Measurements from ENCODE around the gene ANXA2.

The ANXA2 gene

DNA sequence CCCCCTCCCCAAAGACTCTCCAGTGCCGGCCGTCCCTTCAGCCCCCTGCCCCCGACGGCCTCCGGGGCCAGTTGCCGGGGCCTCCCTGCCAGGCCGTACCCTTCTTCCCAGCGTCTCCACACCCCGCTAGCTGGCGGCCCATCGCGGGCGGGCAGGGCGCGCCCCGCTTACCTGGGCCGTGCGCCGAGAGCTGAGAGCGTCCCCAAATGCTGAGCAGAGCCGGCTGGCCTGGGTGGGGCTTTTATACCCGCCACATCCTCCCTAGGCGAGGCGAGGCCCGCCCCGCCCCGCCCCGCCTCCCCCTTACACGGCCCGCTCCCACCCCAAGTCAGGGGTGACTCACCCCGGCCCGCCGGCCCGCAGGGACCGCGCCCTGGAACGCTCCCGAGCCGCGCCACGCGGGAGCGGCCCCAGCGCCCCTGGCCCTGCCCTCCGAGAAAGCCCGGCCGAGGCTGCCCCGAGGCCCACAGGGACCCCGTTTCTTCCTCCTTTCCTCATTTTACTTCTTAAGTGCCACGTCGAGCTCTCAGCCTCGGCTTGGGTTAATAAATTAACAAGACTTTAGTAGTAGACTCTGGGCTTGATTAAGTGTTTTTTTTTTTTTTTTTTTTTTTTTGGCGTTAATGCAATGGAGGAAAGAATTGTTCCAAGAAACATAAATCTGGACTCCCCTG lies at the start of gene ANXA2:
ANXA2 (minus strand) TSS at position 215 of the 674 bp plus-strand sequence. CDS start 11,911 bp downstream, outside the sequence.
- TF ChIP-seq ZNF274 (IDR thresholded peaks at IDR 0.05; ENCODE audit: low read depth, low read length): no peak
- H3K4me3 ChIP-seq (ENCODE audit: low read length): peak within 1 kb of the TSS; percentile 92

DNA sequence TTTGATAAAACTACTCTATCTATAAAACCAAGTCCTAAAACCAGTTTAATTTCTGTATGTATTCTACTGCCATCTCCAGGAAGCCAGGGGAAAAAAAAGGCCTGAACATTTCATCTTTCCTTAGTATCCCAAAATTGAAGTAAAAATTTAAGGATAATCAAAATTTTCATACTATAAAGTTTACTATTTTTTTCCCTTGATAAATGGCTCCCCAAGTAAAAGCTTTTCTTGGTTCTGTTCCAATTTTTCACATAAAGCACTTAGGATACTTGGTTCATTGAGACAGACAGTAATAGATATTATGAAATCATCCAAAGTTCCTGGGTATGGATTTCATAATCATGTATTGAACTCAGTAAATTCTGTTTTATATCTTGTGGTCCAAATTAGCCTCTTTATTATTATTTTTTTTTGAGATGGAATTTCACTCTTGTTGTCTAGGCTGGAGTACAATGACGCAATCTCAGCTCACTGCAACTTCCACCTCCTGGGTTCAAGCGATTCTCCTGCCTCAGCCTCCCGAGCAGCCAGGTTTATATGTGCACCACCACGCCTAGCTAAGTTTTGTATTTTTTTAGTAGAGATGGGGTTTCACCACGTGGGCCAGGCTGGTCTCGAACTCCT lies 46.6 kb upstream of the ANXA2 start:
- TF ChIP-seq ZNF274 (IDR thresholded peaks at IDR 0.05; ENCODE audit: low read depth, low read length): no peak
- no peak overlapping the region for H3K4me3 ChIP-seq (ENCODE audit: low read length)

DNA sequence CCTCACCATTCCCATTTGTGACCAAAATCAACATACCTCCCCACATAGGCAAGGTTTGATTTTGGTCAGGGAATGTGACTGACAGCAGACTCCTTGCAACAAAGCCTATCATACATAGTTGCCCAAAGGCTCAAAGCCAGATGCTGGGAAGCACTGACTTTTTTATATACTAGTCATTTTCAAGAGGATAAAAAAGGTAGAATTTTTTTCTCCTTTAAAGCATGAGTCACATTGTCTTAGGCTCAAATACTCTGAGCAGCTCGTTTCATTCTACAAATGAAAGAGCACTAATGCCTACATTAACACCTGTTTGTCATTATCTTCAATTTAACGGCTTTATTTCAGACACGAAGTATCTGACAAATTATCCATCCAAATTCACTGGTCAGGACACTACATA lies 45.0 kb upstream of the ANXA2 start:
- TF ChIP-seq ZNF274 (IDR thresholded peaks at IDR 0.05; ENCODE audit: low read depth, low read length): no peak
- no peak overlapping the region for H3K4me3 ChIP-seq (ENCODE audit: low read length)

DNA sequence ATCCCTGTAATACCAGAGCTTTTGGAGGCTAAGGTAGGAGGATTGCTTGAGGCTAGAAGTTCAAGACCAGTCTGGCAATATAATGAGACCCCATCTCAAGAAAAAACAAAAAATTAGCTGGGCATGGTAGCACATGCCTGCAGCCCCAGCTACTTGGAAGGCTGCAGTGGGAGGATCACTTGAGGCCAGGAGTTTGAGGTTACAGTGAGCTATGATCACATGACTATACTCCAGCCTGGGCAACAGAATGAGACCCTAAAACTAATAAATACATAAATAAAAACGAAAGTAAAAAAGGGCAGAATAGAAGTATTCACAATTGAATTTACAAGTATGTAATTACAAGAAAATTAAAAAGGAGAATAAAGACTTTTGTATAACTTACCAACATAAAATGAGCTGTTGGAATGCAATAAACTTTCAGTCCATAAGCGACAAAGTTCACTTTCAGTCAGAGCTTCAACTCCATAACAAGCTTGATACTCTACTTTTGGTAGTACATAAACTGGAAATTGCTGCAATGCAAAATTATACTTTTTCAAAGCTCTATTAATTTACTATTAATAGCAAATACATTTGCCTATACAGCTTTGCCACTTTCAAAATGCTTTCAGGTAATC lies 44.4 kb upstream of the ANXA2 start:
- no peak for TF ChIP-seq ZNF274 (IDR thresholded peaks at IDR 0.05; ENCODE audit: low read depth, low read length)
- H3K4me3 ChIP-seq (ENCODE audit: low read length): no peak overlapping the region

DNA sequence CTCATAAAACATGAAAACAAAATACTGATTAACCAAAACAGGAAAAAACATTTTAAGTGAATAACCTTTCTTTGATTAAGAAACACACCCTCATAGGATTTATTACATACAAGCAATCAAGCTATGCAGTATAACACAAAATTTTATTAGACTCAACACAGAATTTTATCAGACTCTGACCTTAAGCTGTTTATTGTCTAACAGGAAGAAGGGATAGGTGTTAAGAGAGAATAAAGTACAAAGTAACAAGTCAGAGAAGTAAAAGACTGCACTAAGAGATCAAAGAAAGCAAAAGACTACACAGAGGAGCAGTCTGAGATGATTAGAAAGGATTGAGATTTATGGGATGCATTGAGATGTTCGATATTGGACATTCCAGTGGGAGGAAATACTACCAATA lies 43.5 kb upstream of the ANXA2 start:
- no peak for TF ChIP-seq ZNF274 (IDR thresholded peaks at IDR 0.05; ENCODE audit: low read depth, low read length)
- no peak overlapping the region for H3K4me3 ChIP-seq (ENCODE audit: low read length)

DNA sequence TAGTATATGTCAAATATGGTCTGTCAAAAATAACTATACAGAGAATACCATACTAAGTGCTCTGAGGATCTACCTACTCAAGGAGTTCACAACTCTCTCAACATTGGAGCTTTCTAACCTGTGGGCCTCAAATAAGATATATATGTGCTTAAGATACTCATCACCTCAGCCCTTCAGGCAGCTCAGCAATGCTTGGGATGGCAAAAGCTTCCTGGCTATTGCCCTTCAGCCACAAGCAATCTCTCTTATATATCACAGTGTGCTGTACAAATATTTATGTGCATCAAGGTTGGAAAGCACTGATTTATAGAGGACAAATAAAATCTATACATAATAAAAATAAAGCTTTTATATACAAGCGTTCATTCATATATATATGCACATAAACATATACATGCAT lies 40.9 kb upstream of the ANXA2 start:
- H3K4me3 ChIP-seq (ENCODE audit: low read length): no peak overlapping the region
- TF ChIP-seq ZNF274 (IDR thresholded peaks at IDR 0.05; ENCODE audit: low read depth, low read length): no peak

DNA sequence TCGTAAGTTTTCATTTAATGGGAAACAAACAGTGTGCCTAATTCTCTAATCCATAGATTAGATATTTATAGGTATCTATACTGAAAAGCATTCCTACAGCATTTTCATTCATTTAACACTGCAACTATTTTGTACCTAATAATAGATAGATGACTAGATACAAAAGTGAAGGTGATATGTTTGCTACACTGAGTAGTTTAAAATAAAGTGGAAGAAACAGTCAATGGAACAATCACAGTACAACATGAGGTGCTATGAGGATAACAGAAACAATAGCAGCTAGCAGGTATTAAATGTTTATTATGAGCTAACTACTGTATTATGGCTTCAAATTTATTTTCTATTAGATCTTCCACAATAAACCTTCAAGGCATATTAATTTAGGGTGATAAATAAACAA lies 31.1 kb upstream of the ANXA2 start:
- no peak for TF ChIP-seq ZNF274 (IDR thresholded peaks at IDR 0.05; ENCODE audit: low read depth, low read length)

DNA sequence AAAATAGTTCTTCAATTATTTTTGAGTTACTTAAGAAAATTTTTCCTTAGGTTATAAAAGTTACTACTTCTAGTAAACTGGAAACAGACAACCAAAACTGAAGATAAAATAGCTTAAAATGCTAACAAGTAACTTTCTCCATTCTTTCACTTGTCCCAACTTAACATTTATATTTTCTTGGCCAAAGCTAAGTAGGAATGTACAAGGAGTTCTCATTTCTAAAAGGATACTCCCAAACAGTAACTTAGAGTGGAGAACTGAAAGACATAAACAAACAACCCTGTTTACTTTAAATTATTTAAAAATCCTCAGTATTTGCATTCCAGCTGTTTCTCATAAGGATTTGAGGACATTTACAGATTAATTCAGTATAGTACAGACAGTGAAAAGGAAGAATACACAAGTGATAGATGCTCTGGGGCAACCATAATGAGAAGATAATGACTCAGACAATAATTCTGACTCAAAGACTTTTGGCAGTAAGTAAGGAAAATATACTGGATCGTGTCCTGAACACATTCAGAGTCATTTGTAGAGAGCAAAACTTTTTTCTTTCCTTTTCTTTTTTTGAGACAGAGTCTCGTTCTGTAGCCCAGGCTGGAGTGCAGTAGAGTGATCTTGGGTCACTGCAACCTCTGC lies 29.2 kb upstream of the ANXA2 start:
- TF ChIP-seq ZNF274 (IDR thresholded peaks at IDR 0.05; ENCODE audit: low read depth, low read length): no peak
- H3K4me3 ChIP-seq (ENCODE audit: low read length): no peak overlapping the region

More for the DNA sequence above, 31.1 kb upstream of the ANXA2 start:
- H3K4me3 ChIP-seq (ENCODE audit: low read length): no peak overlapping the region

DNA sequence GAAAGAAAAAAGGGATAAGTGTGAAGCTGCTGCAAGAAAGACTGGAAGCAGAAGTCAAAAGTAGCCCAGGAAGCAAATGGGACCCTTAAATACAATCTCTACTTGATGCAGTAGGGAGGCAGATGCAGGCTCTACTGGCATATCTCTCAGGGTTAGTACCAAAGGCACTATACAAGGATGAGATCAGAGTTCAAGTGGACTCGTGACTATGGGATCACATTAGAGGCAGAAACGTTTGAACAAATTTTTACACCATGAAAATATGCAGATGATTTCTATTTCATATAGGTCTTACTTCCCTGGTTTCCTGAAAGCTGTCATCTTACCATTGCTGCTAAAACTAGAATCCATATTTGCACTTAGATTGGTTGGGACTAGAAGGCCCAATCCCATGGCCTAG lies 27.7 kb upstream of the ANXA2 start:
- no peak overlapping the region for H3K4me3 ChIP-seq (ENCODE audit: low read length)
- TF ChIP-seq ZNF274 (IDR thresholded peaks at IDR 0.05; ENCODE audit: low read depth, low read length): no peak

DNA sequence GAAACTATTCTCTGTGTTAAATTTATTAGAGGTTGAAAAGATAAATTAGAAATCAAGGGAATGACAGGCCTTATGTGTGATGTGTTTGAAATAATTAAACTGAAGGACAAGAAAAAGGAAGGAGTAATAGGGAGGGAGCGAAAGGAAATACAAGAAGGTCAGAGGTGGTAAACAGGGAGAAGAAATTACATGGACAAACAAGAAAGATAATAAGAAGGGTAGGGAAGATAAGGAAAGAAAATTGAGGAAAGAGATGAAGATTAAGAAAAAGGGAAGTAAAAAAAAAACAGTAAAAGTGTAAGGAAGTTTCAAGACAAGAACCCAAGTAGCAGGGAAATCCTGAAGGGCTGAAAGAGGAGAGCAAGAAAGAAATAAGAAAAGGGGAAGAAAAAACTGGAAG lies 26.2 kb upstream of the ANXA2 start:
- TF ChIP-seq ZNF274 (IDR thresholded peaks at IDR 0.05; ENCODE audit: low read depth, low read length): no peak
- H3K4me3 ChIP-seq (ENCODE audit: low read length): no peak overlapping the region

DNA sequence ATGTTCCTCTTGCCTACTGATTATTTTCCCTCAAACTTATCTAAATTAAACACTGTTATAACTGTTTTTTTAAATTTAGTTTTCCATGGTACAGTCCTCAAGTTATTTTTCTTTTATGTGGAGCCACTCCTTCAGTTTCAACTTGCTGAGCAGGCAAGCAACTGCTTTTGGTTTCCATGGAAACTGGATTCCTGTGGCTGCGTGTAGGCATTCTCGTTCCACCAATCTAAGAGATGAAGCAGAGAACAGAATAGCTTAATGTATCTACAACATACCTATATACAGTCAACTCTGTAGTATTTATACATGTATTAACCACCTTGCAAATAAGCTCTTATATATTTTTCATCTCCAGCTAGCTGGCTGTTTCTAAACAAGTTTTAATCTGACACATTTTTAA lies 25.8 kb upstream of the ANXA2 start:
- TF ChIP-seq ZNF274 (IDR thresholded peaks at IDR 0.05; ENCODE audit: low read depth, low read length): no peak
- no peak overlapping the region for H3K4me3 ChIP-seq (ENCODE audit: low read length)

DNA sequence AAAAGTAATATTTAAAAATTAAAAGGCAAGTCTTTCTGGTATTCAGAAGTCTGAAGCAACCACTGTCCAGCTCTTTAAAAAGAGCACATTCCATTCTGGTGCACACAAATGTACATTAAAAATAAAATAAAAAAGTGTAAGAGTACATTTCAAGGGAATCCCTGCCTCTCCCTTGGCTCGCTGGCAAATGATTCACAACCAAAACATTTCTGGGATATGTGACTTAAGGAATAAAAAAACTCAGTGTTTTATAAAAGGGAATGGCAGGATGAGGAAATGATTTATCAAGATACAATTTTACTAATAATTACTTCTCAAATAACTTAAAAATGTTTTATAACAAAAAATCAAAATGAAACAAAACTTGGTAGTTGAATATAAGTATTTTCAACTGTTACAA lies 23.8 kb upstream of the ANXA2 start:
- H3K4me3 ChIP-seq (ENCODE audit: low read length): no peak overlapping the region

DNA sequence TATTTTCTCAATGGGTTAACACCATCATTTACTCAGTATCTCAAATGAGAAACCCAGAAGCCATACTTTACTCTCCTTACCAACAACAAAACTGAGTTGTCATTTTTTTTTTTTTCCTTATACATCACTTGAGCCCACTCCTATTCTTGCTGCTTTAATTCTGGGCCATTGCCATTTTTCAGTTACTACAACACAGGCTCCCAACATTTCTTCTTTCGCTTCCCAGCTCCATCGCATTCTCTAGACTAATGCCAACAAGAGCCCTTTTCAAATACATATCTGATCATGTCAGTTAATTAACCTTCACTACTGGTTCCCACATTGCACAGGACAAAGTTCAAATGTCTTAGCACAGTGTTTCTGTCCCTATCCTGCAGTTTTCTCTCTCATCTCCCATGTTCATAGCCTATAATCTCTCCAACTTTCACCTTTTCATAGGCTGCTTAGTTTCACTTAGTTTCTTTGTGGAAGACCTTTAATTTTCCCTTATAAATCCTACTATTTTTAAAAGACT lies 22.5 kb upstream of the ANXA2 start:
- H3K4me3 ChIP-seq (ENCODE audit: low read length): no peak overlapping the region
- no peak for TF ChIP-seq ZNF274 (IDR thresholded peaks at IDR 0.05; ENCODE audit: low read depth, low read length)

More for the DNA sequence above, 23.8 kb upstream of the ANXA2 start:
- no peak for TF ChIP-seq ZNF274 (IDR thresholded peaks at IDR 0.05; ENCODE audit: low read depth, low read length)

DNA sequence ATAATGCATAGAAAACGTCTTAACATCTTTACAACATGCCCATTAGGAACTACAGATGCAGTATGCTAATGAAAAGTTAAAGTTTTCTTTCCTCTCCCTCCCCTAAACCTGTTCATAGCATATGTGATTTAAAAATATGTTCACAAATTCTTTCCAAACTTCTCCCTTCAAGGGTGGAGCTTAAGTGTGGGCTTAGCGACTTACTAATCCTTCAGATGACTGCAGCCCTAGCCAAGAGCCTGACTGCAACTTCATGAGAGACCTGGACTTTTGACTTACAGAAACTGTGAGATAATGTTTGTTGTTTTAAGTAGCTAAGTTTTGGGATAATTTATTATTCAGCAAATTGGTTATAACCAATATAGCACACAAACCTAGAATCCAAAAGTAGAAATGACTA lies 22.0 kb upstream of the ANXA2 start:
- no peak for TF ChIP-seq ZNF274 (IDR thresholded peaks at IDR 0.05; ENCODE audit: low read depth, low read length)
- no peak overlapping the region for H3K4me3 ChIP-seq (ENCODE audit: low read length)
